PC-9 (cell line): ENCODE results near the gene HSPA4. TPM values are rescaled to one million over a fixed set of nuclear protein-coding genes. Genes with fewer than 3 reads are reported as not detected.
"Not testable (repeated sequence)": the region's sequence is repeated elsewhere in the genome, so short reads cannot be mapped to it uniquely, and the experiment has no call there.

Experiments used
- BruUV-seq: library from RNA; stranded (reverse); fragments of 400-500 nt; replicated peaks from 2 replicates; lab custom pipeline; 2021; lab: Mats Ljungman, UMichigan
- CTCF ChIA-PET: fragments of 300-600 bp; sonication (Branson Sonifier 250); formaldehyde crosslinking; loops from one replicate; lab custom pipeline; 2022; ENCODE audit warnings: antibody characterized with exemption; lab: Charles Lee
- POLR2A ChIA-PET: fragments of 300-600 bp; sonication (Branson Sonifier 250); formaldehyde crosslinking; loops from one replicate; lab custom pipeline; 2022; ENCODE audit warnings: antibody characterized with exemption; ENCODE audit not compliant: unreplicated experiment; lab: Charles Lee
- DNase-seq, 2 experiments: peaks; one replicate each; pipeline versions ENCODE4 v3.0.0 to v3.0.0-alpha.2; 2015 to 2022; ENCODE audit warnings: mixed read lengths in 1 of 2
- H2AFZ ChIP-seq: fragments of 200-600 bp; sonication (generic); 2 replicates; pipeline ENCODE4 v1.8.1; 2017; ENCODE audit warnings: antibody characterized with exemption
- H3F3A ChIP-seq: fragments of 200-600 bp; sonication (generic); 2 replicates; pipeline ENCODE4 v1.8.1; 2017; ENCODE audit warnings: antibody characterized with exemption, mild to moderate bottlenecking, low read depth; ENCODE audit not compliant: insufficient read depth
- H3K27ac ChIP-seq: fragments of 200-600 bp; sonication (generic); 2 replicates; pipeline ENCODE4 v1.6.1; 2016; ENCODE audit warnings: mixed run types
- H3K27me3 ChIP-seq: fragments of 200-600 bp; sonication (generic); 2 replicates; pipeline ENCODE4 v1.6.1; 2016; ENCODE audit warnings: low read depth, mixed run types; ENCODE audit not compliant: insufficient read depth
- H3K36me3 ChIP-seq: fragments of 200-600 bp; sonication (generic); 2 replicates; pipeline ENCODE4 v1.6.1; 2016; ENCODE audit warnings: low read depth, mixed run types
- H3K4me1 ChIP-seq: fragments of 200-600 bp; sonication (generic); replicated peaks from 2 replicates; pipeline ENCODE4 v1.6.1; 2016; ENCODE audit warnings: mixed run types; ENCODE audit not compliant: insufficient read depth
- H3K4me2 ChIP-seq: fragments of 200-600 bp; sonication (generic); 2 replicates; pipeline ENCODE4 v1.6.1; 2017; ENCODE audit warnings: mixed run types
- H3K4me3 ChIP-seq: fragments of 200-600 bp; sonication (generic); 2 replicates; pipeline ENCODE4 v1.6.1; 2016; ENCODE audit warnings: mixed run types
- H3K79me2 ChIP-seq: fragments of 200-600 bp; sonication (generic); 2 replicates; pipeline ENCODE4 v1.6.1; 2017; ENCODE audit warnings: low read depth, mixed run types
- H3K9me2 ChIP-seq: fragments of 200-600 bp; sonication (generic); 2 replicates; pipeline ENCODE4 v1.8.1; 2017; ENCODE audit warnings: mild to moderate bottlenecking; ENCODE audit not compliant: insufficient read depth
- H3K9me3 ChIP-seq: fragments of 200-600 bp; sonication (generic); 2 replicates; pipeline ENCODE4 v1.8.1; 2016; ENCODE audit warnings: low read depth; ENCODE audit not compliant: insufficient read depth
- H4K20me1 ChIP-seq: fragments of 200-600 bp; sonication (generic); 2 replicates; pipeline ENCODE4 v1.8.1; 2017; ENCODE audit not compliant: insufficient read depth
- CTCF ChIP-seq: fragments of 200-600 bp; sonication (generic); conservative IDR thresholded peaks from 2 replicates; pipeline ENCODE4 v1.6.1; 2017; ENCODE audit warnings: mixed run types, antibody characterized with exemption, mild to moderate bottlenecking, moderate library complexity
- EZH2 ChIP-seq: fragments of 200-600 bp; sonication (generic); IDR thresholded peaks from 2 replicates; pipeline ENCODE4 v1.8.0; 2017; ENCODE audit warnings: antibody characterized with exemption, low read depth
- intact Hi-C: fragments of 100-400 bp; cut with micrococcal nuclease; formaldehyde crosslinking; loops from one replicate; pipeline ENCODE4 v1.10.0; 2022; ENCODE audit not compliant: unreplicated experiment
- total RNA-seq: library from RNA; stranded (reverse); gene quantifications from 2 replicates; pipeline ENCODE4 v1.2.3, GENCODE V29; 2021

Gene HSPA4
- total RNA-seq, 1 experiment from 2014 or later, result 140 TPM

GRCh38 chr5:133015466-133015865 lies 36.3 kb upstream of the HSPA4 start:
- no peaks in the 10 kb centered on the region for H3K9me3 ChIP-seq
- ChIA-PET CTCF (no interaction called here), POLR2A (no interaction called here)
- no peaks in the 10 kb centered on the region for H3K27me3 ChIP-seq
- intact Hi-C loops, result no loop called here
- 0 out of 2 replicates have a peak, but pooled peaks cover 6% of the 10 kb centered on the region for H3K79me2 ChIP-seq
- TF ChIP-seq EZH2 (no peak), CTCF (no peak)
- no peak overlapping the region for H3K4me2 ChIP-seq
- H4K20me1 ChIP-seq, result peaks cover 4% of the 10 kb centered on the region; the same call in 1 of the 2 replicates
- 0 out of 2 replicates have a peak, but pooled peaks cover 8% of the 10 kb centered on the region for H3F3A ChIP-seq
- no peaks in the 10 kb centered on the region for H3K9me2 ChIP-seq
- H2AFZ ChIP-seq, result no peak overlapping the region
- no peak for DNase-seq
- no TSS peak for BruUV-seq
- H3K4me1 ChIP-seq, result no peaks in the 10 kb centered on the region
- peaks cover 14% of the 10 kb centered on the region; the same call in 1 of the 2 replicates for H3K36me3 ChIP-seq
- no peak overlapping the region for H3K27ac ChIP-seq
- H3K4me3 ChIP-seq, result no peak overlapping the region

- TF ChIP-seq EZH2 (no peak), CTCF (no peak)
- H3K36me3 ChIP-seq, result peaks cover 14% of the 10 kb centered on the region; the same call in 1 of the 2 replicates
These were observed 33.8 kb upstream of the HSPA4 start for GRCh38 chr5:133017964-133018363.

GRCh38 chr5:133019471-133019870 lies 32.3 kb upstream of the HSPA4 start:
- peaks cover 14% of the 10 kb centered on the region; the same call in 1 of the 2 replicates for H3K36me3 ChIP-seq
- H3K4me2 ChIP-seq, CTCF ChIA-PET, H4K20me1 ChIP-seq, H3K4me1 ChIP-seq, POLR2A ChIA-PET, DNase-seq, H3K9me2 ChIP-seq, intact Hi-C loops, H3K27me3 ChIP-seq, H3K9me3 ChIP-seq, H2AFZ ChIP-seq, H3K4me3 ChIP-seq, BruUV-seq, H3K27ac ChIP-seq: not testable (repeated sequence)
- peaks cover 26% of the 10 kb centered on the region for H3K79me2 ChIP-seq
- H3F3A ChIP-seq, result peaks cover 13% of the 10 kb centered on the region

More at GRCh38 chr5:133017964-133018363, 33.8 kb upstream of the HSPA4 start:
- CTCF ChIA-PET, result no interaction called here
- Histone ChIP-seq H3K27me3 (no peaks in the 10 kb centered on the region), H3K4me1 (no peaks in the 10 kb centered on the region), H3K9me2 (no peaks in the 10 kb centered on the region), H3K79me2 (peaks cover 10% of the 10 kb centered on the region), H3K9me3 (no peaks in the 10 kb centered on the region), H4K20me1 (peaks cover 4% of the 10 kb centered on the region; the same call in 1 of the 2 replicates), H3K4me2 (no peak overlapping the region), H3F3A (0 out of 2 replicates have a peak, but pooled peaks cover 8% of the 10 kb centered on the region), H2AFZ (no peak overlapping the region), H3K4me3 (no peak overlapping the region), H3K27ac (no peak overlapping the region)
- no peak for DNase-seq
- intact Hi-C loops, result loop anchor here (2.0 kb wide), 1 partner anchor 71 kb away; no protein-coding TSS in a partner anchor
- POLR2A ChIA-PET, result no interaction called here
- no TSS peak for BruUV-seq
